HepG2 (cell line): ENCODE data around the gene ZSWIM6. TPM values are rescaled to one million over a fixed set of nuclear protein-coding genes. Genes with fewer than 3 reads are reported as not detected.

Experiments used
- ATAC-seq: fragments of 200-7000 bp; cut with Tn5 transposase; 3 replicates; pipeline ENCODE4 v1.9.1; 2020; ENCODE audit warnings: mild to moderate bottlenecking, moderate library complexity
- BruUV-seq: library from RNA; stranded (reverse); fragments of 400-500 nt; replicated peaks from 2 replicates; lab custom pipeline; 2021; lab: Mats Ljungman, UMichigan
- CTCF ChIA-PET: fragments of 300-600 bp; formaldehyde crosslinking; extraction: SDS; loops from one replicate; lab custom pipeline; 2021; ENCODE audit warnings: low total read pairs, inconsistent platforms, low intra/inter-chr PET ratio; lab: Yijun Ruan, JAX
- POLR2A ChIA-PET: fragments of 350-600 bp; sonication (Branson Sonifier 250); formaldehyde crosslinking; loops from one replicate; lab custom pipeline; 2020; ENCODE audit warnings: antibody characterized with exemption, inconsistent platforms; lab: Yijun Ruan, JAX
- DNase-seq: peaks from one replicate; pipeline ENCODE4 v3.0.0-alpha.2; 2015; ENCODE audit warnings: low spot score
- FAIRE-seq: peaks from 3 replicates; lab custom pipeline; 2011; peaks lifted over from hg19 to GRCh38; lab: Jason Lieb, UNC
- H2AFZ ChIP-seq: one replicate; pipeline ENCODE4 v1.6.1; 2011; ENCODE audit warnings: low read length, inconsistent platforms
- H3K27ac ChIP-seq: fragments of 300-600 bp; 3 replicates; pipeline ENCODE4 v1.8.0; 2011; ENCODE audit warnings: mixed run types, mild to moderate bottlenecking, mixed read lengths, low read length, inconsistent platforms; ENCODE audit not compliant: insufficient read depth; ENCODE audit errors: extremely low read length
- H3K27me3 ChIP-seq, 2 experiments: fragments of 200-600 bp in 1 of 2; 2 replicates in 1 of 2; 3 replicates in 1 of 2; pipeline versions ENCODE4 v1.6.0 to v1.8.0; 2011; ENCODE audit warnings: low read length in 2 of 2, mild to moderate bottlenecking in 2 of 2, moderate library complexity in 2 of 2, inconsistent platforms in 1 of 2; ENCODE audit not compliant: insufficient read depth in 2 of 2, control insufficient read depth in 1 of 2
- H3K36me3 ChIP-seq, 2 experiments: fragments of 200-600 bp in 1 of 2; replicated peaks in 1 of 2; 2 replicates in 1 of 2; 3 replicates in 1 of 2; pipeline versions ENCODE4 v1.5.1 to v1.8.0; 2011; ENCODE audit warnings: low read length in 2 of 2, inconsistent platforms in 1 of 2; ENCODE audit not compliant: insufficient read depth in 2 of 2, control insufficient read depth in 1 of 2
- H3K4me1 ChIP-seq: 2 replicates; pipeline ENCODE4 v1.5.1; 2012; ENCODE audit warnings: low read length, inconsistent platforms; ENCODE audit not compliant: insufficient read depth
- H3K4me2 ChIP-seq: 2 replicates; pipeline ENCODE4 v1.6.0; 2011; ENCODE audit warnings: low read depth, low read length, inconsistent platforms
- H3K4me3 ChIP-seq, 3 experiments: fragments of 200-600 bp in 1 of 3; sonication (generic), shearing (Covaris generic) in 1 of 3; replicated peaks in 1 of 3; 2 replicates each; pipeline ENCODE4 v1.5.1; 2011 to 2016; ENCODE audit warnings: low read length in 3 of 3, inconsistent platforms in 2 of 3, low read depth in 2 of 3, mild to moderate bottlenecking in 2 of 3, control low read depth in 1 of 3, mixed read lengths in 1 of 3; ENCODE audit not compliant: insufficient read depth in 1 of 3
- H3K79me2 ChIP-seq: one replicate; pipeline ENCODE4 v1.6.1; 2011; ENCODE audit warnings: low read length, inconsistent platforms; ENCODE audit not compliant: insufficient read depth
- H3K9ac ChIP-seq: 2 replicates; pipeline ENCODE4 v1.6.0; 2011; ENCODE audit warnings: mild to moderate bottlenecking, low read depth, low read length, inconsistent platforms; ENCODE audit not compliant: insufficient read depth
- H3K9me3 ChIP-seq: 2 replicates; pipeline ENCODE4 v1.5.1; 2012; ENCODE audit warnings: mild to moderate bottlenecking, low read length
- H4K20me1 ChIP-seq: 2 replicates; pipeline ENCODE4 v1.6.0; 2011; ENCODE audit warnings: inconsistent platforms, mild to moderate bottlenecking, low read length, moderate library complexity; ENCODE audit not compliant: insufficient read depth
- MLXIP ChIP-seq: sonication (generic); formaldehyde crosslinking; IDR thresholded peaks from 2 replicates; pipeline ENCODE4 v1.9.0; 2021; ENCODE audit warnings: missing genetic modification reagents, borderline replicate concordance
- MNT ChIP-seq: fragments of 450-650 bp; IDR thresholded peaks from 2 replicates; pipeline ENCODE4 v1.6.1; 2016
- WGBS: methylation state at CpG from one replicate; pipeline ENCODE4 v1.1.6; 2017; ENCODE audit warnings: low lambda C conversion rate; 5-methylcytosine and 5-hydroxymethylcytosine counted together
- in situ Hi-C: cut with HindIII; loops from 2 replicates; pipeline ENCODE4 v1.10.0; 2017; ENCODE audit warnings: low pct_unique_long_range_greater_than_20kb; ENCODE audit not compliant: extremely low pct_ligation_motif_present
- intact Hi-C: fragments of 100-400 bp; cut with micrococcal nuclease; formaldehyde crosslinking; loops from one replicate; pipeline ENCODE4 v1.10.0; 2022; ENCODE audit not compliant: unreplicated experiment
- polyA plus RNA-seq, 8 experiments: library from polyadenylated mRNA; depleted of rRNA in 3 of 8; stranded (reverse) in 7 of 8; unstranded in 1 of 8; fragments of >200 nt; fragmentation: Illumina TruSeq in 4 of 8; extraction: Trizol in 4 of 8; gene quantifications; 2 replicates each; pipeline versions ENCODE4 v1.2.1 to v1.2.3, GENCODE V29; 2011 to 2016; ENCODE audit warnings: low read depth in 4 of 8, missing spikeins in 1 of 8, mixed read lengths in 1 of 8; ENCODE audit not compliant: insufficient read depth in 1 of 8
- total RNA-seq, 5 experiments: library from RNA; depleted of rRNA; stranded (reverse); fragments of >200 nt; fragmentation: Illumina TruSeq; extraction: Trizol; gene quantifications; 2 replicates each; pipeline ENCODE4 v1.2.3, GENCODE V29; 2016; ENCODE audit warnings: low read depth in 1 of 5

ZSWIM6 gene
- total and polyA plus RNA-seq, 2 of the 13 experiments (the other 11 are each of a cell fraction or from before 2014, with no cell fraction given), result 0.82 to 1.9 TPM

DNA sequence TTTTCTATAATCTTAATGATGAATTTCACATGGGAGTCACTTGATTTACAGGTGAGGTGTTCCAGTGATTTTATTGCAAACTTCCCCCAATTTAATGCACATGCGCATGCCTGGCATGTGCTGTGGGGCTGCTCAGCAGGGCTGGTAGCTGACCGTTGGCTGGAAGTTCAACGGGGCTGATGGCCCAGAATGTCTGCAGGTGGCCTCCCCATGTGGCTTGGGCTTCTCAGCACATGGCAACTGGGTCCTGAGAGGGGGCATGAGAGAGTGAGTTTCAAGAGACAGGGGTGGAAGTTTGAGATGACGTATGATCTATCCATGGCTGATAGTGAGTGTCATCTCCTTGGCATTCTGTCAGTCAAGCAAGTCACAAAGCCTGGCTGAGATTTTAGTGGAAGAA, 259.8 kb downstream of the ZSWIM6 start:
- WGBS, result 81% methylated on average over 2 of the region's 4 CpGs

More for the DNA sequence above, 259.8 kb downstream of the ZSWIM6 start:
- Histone ChIP-seq H3K27ac (no peak overlapping the region), H3K4me2 (no peak overlapping the region), H3K36me3 (no peaks in the 10 kb centered on the region), H4K20me1 (no peaks in the 10 kb centered on the region), H2AFZ (no peak overlapping the region), H3K4me1 (peaks cover 7% of the 10 kb centered on the region; the same call in 1 of the 2 replicates), H3K4me3 (no peak overlapping the region), H3K9me3 (no peaks in the 10 kb centered on the region), H3K79me2 (no peaks in the 10 kb centered on the region), H3K9ac (no peak overlapping the region), H3K27me3 (no peaks in the 10 kb centered on the region)
- ChIA-PET CTCF (no interaction called here), POLR2A (no interaction called here)
- intact Hi-C loops (no loop called here), in situ Hi-C loops (no loop called here)
- FAIRE-seq (no peak), ATAC-seq (no peak), DNase-seq (no peak)
- peak; percentile 85 for TF ChIP-seq MNT
- no peak for TF ChIP-seq MLXIP
- BruUV-seq, result no TSS peak
